GM15510 (cell line): ENCODE results near the gene HSDL2.

Experiments
- POLR2A ChIP-seq: IDR thresholded peaks from 3 replicates; pipeline ENCODE4 v1.6.1; 2011; ENCODE audit warnings: borderline replicate concordance; ENCODE audit not compliant: insufficient read length; ENCODE audit errors: extremely low read depth

HSDL2 gene

GRCh38 chr9:112500842-112501241, 120.9 kb downstream of the HSDL2 start:
- no peak for TF ChIP-seq POLR2A

GRCh38 chr9:112501287-112501686, 121.4 kb downstream of the HSDL2 start:
- no peak for TF ChIP-seq POLR2A

- no peak for TF ChIP-seq POLR2A
Observed at GRCh38 chr9:112502175-112502946, 122.5 kb downstream of the HSDL2 start.

- TF ChIP-seq POLR2A: no peak
Observed at GRCh38 chr9:112503170-112503569, 123.3 kb downstream of the HSDL2 start.

GRCh38 chr9:112505086-112505485, 125.2 kb downstream of the HSDL2 start:
- TF ChIP-seq POLR2A: no peak

- TF ChIP-seq POLR2A: no peak
Observed at GRCh38 chr9:112505607-112506006, 125.7 kb downstream of the HSDL2 start.

GRCh38 chr9:112506571-112506970, 126.7 kb downstream of the HSDL2 start:
- TF ChIP-seq POLR2A: no peak

GRCh38 chr9:112507001-112507680, 127.2 kb downstream of the HSDL2 start:
- TF ChIP-seq POLR2A: no peak

- TF ChIP-seq POLR2A: no peak
Observed at GRCh38 chr9:112508377-112508776, 128.5 kb downstream of the HSDL2 start.

GRCh38 chr9:112516769-112517168, 136.9 kb downstream of the HSDL2 start:
- no peak for TF ChIP-seq POLR2A

- TF ChIP-seq POLR2A: no peak
Observed at GRCh38 chr9:112520069-112520468, 140.2 kb downstream of the HSDL2 start.

GRCh38 chr9:112520656-112521055, 140.7 kb downstream of the HSDL2 start:
- TF ChIP-seq POLR2A: no peak
